Endothelial cell of umbilical vein (primary cell): ENCODE results near the gene FSD1L.

Source experiments
- CTCF ChIP-seq, 2 donors: IDR thresholded peaks; 1 replicate in 1 of 2; 2 replicates in 1 of 2; pipeline ENCODE4 v1.5.1; 2011; ENCODE audit warnings: low read length in 2 of 2, mild to moderate bottlenecking in 2 of 2, moderate library complexity in 2 of 2, control low read depth in 1 of 2, inconsistent platforms in 1 of 2, low read depth in 1 of 2; ENCODE audit not compliant: insufficient read depth in 1 of 2; ENCODE audit errors: extremely low read depth in 1 of 2
- JUN ChIP-seq: IDR thresholded peaks from 2 replicates; pipeline ENCODE4 v1.6.1; 2011; ENCODE audit warnings: borderline replicate concordance, low read depth; ENCODE audit not compliant: insufficient read length, insufficient read depth
- MAX ChIP-seq: IDR thresholded peaks from 2 replicates; pipeline ENCODE4 v1.6.1; 2011; ENCODE audit not compliant: insufficient read depth, insufficient read length
- MYC ChIP-seq: IDR thresholded peaks from one replicate; pipeline ENCODE4 v1.6.1; 2011; ENCODE audit warnings: mild to moderate bottlenecking, low read depth, low read length
- POLR2A ChIP-seq: IDR thresholded peaks from 2 replicates; pipeline ENCODE4 v1.6.1; 2012; ENCODE audit warnings: low read depth, mild to moderate bottlenecking, control low read depth, low read length
- POLR2AphosphoS5 ChIP-seq: IDR thresholded peaks from 2 replicates; pipeline ENCODE4 v1.6.1; 2012; ENCODE audit warnings: low read depth, mild to moderate bottlenecking, control low read depth, low read length, moderate library complexity; ENCODE audit not compliant: insufficient read depth

GRCh38 chr9:105437704-105438103, 10.1 kb upstream of the FSD1L start:
- TF ChIP-seq JUN (no peak), CTCF (IDR thresholded peaks at IDR 0.05; ENCODE audit: extremely low read depth in 1 of 2, insufficient read depth in 1 of 2, low read depth in 1 of 2, low read length in 2 of 2) (no peak), MAX (no peak), POLR2AphosphoS5 (no peak), MYC (no peak), POLR2A (no peak)
